Measurements from ENCODE around the gene EHBP1L1.
A peak's percentile ranks its signal among the peaks of the same experiment; 100 is the strongest.

Gene EHBP1L1

GRCh38 chr11:65599216-65599954 lies 23.5 kb downstream of the EHBP1L1 start:
- no peak for DNase-seq

DNA sequence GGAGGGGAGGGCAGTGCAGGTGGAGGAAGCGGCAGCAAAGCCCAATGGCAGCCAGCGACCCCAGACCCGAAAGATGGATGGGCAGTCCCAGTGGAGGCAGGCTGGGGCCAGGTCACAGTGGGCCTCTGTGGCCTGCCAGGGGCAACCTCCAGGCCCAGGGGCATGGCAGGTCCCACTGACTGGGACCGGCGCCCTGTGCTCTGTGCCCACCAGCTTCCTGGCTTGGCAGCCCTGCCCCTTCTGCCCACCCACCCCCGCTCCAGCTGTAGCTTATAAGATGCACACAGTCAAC lies 24.0 kb downstream of the EHBP1L1 start:
- DNase-seq: no peak

GRCh38 chr11:65604258-65604657 lies 28.4 kb downstream of the EHBP1L1 start:
- no peak for DNase-seq

DNA sequence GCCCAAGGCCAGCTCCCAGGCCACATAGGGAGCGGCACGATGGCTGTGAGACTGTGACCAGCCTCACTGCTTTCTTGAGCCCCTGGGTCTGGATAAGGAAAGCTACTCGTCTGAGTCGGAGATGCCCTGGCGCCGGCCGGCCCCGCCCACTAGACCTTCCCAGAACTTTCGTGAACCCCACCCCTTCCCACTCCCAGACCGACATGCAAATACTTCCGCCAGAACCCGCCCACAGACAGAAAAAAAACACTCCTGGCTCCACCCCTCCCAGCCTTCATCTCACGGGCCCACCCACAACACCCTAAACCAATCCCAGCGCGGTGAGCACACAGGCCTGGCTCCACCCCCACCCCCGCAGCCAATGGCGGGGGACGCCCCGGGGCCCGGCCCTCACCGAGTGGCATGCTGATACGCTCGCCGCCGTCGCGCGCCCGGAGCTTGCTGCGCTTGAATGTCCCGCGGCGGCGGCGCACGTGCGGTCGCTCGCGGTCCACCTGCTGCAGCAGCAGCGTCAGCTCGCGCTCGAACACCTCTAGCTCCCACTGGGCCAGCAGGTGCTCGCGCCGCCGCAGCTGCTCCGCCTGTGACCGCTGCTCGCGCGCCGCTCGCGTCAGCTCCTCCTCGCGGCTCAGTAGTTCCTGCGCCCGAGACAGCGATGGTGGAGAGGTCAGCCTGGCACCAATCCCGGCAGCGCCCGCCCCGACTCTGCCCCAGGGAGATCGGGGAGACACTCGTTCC lies 31.2 kb downstream of the EHBP1L1 start:
- DNase-seq: no peak

- DNase-seq: no peak
Measured at GRCh38 chr11:65607614-65608426, 32.0 kb downstream of the EHBP1L1 start.

DNA sequence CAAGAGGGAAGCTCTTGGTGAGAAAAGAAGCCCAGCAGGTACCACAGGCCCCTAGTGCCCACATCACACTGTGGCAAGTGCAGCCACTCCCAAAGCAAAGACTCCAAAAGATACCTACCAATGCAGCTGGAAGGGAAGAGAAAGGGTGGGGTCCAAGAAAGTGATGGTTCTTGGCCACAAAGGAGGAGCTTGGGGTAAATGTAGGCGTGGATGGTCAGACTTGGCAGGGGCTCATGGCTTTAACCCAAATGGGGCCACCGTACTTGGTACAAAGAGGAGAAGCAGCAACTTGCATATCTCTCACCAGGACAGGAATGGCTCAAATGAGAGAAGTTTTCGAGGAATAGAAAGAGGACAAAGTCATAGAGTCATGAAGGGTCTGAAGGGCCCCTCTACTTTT lies 33.4 kb downstream of the EHBP1L1 start:
- DNase-seq: no peak

GRCh38 chr11:65609665-65610064 lies 33.8 kb downstream of the EHBP1L1 start:
- DNase-seq: no peak

DNA sequence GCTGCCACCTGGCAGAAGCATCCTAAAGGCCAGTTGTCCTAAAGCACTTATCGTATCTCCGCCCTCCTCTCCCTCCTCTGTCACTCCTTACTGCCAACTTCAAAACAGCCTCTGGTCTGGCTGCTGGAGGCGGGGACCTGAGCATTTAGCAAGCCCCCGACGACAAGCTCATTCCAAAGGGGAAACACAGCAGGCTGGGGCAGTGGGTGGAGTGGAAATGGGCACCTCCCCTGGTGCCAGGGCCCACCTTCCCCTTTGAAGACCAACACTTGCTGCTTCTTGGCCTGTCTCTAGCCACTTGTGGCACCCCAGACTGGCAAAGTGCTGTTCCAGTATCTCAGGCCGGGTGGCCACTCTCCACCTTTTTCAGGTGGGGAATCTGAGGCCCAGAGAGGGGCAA lies 34.6 kb downstream of the EHBP1L1 start:
- no peak for DNase-seq

DNA sequence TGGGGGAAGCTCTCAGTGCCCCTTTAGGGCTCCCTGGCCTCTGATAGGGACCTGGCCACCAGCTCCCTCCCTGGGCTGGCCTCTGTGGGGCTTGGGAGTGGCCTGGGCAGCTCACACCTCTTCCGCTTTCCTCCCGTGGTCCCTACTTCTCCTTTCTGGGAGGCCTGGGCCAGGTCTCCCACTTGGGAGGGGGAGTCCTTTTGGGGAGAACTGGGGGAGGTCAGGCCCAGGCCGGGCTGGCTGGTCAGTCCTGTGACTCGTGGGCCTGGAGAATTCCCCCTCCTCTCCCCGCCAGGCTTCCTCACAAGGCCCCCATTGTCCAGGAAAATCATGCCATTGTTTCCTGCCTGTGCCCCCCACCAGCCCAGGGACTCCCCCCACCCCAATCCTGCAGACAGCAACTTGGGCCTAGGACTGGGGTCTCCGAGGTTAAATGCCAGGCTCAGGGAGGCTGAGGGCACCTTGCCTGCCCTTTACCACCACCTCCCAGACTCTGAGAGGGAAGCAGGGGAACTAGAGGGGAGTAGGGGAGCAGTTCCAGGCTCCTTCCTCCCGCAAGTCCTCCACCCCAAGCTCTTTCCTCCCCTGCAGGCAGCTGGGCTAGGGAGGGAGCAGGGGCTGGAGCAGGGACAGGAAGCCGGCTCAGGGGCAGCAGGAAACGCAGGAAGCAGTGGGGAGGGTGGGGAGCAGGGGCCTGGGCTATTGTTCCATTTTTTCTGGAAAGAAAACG lies 35.3 kb downstream of the EHBP1L1 start:
- peak; percentile 83 for DNase-seq

- no peak for DNase-seq
Measured at GRCh38 chr11:65611758-65612603, 36.1 kb downstream of the EHBP1L1 start.

GRCh38 chr11:65612691-65613090 lies 36.8 kb downstream of the EHBP1L1 start:
- DNase-seq: no peak

DNA sequence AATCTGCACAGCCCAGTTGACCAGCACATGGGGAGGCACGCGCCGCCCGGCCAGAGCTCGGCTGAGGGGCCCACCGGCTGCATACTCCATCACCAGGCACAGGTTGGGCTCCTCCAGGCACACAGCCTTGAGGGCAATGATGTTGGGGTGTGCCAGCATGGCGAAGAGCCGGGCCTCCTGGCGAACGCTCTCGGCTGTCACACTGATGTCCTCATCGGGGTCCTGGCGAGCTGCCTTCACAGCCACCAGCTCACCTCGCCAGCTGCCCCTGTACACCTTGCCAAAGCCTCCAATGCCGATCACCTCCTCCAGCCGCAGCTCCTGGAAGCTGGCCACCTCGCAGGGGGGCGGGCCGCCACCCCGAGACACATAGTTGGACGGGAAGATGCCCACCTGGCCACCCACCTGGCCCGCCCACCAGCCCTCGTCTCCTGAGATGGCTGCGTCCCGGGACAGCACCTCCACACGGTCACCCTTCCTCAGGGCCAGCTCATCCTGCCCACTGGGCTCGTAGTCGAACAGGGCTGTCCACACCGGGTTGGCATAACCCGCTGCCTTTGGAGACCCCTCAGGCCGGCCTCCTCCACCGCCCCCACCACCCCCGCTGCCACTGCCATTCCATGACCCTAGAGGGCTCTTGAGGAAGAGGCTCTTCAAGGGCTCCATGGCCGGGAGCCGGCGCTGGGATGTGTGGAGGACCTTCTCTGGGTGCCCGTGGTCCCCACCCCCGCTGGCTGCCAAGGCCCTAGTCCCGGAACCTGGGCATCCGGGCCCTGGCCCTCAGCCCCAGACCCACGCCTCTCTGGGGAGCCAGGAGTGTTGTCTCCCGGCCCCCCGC lies 37.5 kb downstream of the EHBP1L1 start:
- no peak for DNase-seq

- peak; percentile 100 for DNase-seq
Measured at GRCh38 chr11:65615229-65615949, 39.5 kb downstream of the EHBP1L1 start, which contains the start of gene PCNX3. TSS of gene PCNX3 (plus strand) at chr11:65615776. CDS start at chr11:65616312, 536 bp downstream.

GRCh38 chr11:65615950-65616574 lies 40.2 kb downstream of the EHBP1L1 start:
- peak; percentile 66 for DNase-seq

- DNase-seq: no peak
Measured at GRCh38 chr11:65616575-65617001, 40.7 kb downstream of the EHBP1L1 start.

- no peak for DNase-seq
Measured at GRCh38 chr11:65617136-65617850, 41.4 kb downstream of the EHBP1L1 start.

DNA sequence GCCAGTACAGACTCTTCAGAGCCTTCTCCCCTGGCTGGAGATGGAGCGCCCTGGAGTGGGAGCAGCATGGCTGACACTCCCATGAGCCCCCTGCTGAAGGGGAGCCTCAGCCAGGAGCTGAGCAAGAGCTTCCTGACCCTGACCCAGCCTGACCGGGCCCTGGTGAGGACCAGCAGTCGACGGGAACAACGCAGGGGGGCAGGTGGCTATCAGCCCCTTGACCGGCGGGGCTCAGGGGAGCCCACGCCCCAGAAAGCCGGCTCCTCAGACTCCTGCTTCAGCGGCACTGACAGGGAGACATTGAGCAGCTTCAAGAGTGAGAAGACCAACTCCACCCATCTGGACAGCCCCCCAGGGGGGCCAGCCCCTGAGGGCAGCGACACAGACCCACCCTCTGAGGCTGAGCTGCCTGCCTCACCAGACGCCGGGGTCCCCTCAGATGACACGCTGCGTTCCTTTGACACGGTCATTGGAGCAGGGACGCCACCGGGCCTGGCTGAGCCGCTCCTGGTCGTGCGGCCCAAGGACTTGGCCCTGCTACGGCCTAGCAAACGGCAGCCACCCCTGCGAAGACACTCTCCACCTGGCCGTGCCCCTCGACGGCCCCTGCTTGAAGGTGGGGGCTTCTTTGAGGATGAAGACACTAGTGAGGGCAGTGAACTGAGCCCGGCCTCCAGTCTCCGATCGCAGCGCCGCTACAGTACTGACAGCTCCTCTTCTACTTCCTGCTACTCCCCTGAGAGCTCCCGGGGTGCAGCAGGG lies 42.3 kb downstream of the EHBP1L1 start:
- no peak for DNase-seq

GRCh38 chr11:65618763-65619162 lies 42.9 kb downstream of the EHBP1L1 start:
- DNase-seq: no peak
